ENCODE data around the gene CENPQ.

GRCh38 chr6:49423817-49424216 lies 39.4 kb upstream of the CENPQ start:
- no peak for TF ChIP-seq POLR2A (IDR thresholded peaks at IDR 0.05)
- TF ChIP-seq CTCF (IDR thresholded peaks at IDR 0.05): no peak

Data from lower leg skin (tissue), 3 donors.